Gastrocnemius medialis (tissue), 4 donors: Measurements from ENCODE around the gene NUP62. TPM values are rescaled to one million over a fixed set of nuclear protein-coding genes. Genes with fewer than 3 reads are reported as not detected.

Experiments
- ATAC-seq, 2 donors: fragments of 150-250 bp; one replicate each; pipeline ENCODE4 v1.9.1; 2016
- DNase-seq, 2 donors: peaks; one replicate each; pipeline ENCODE4 v3.0.0-alpha.2; 2019
- H3K27ac ChIP-seq, 4 donors: fragments of 200-600 bp; sonication (generic); 1 replicate in 1 of 4; 2 replicates in 3 of 4; pipeline ENCODE4 v1.5.1; 2016 to 2018; ENCODE audit warnings: mild to moderate bottlenecking in 2 of 4, moderate library complexity in 1 of 4
- H3K27me3 ChIP-seq, 3 donors: fragments of 200-600 bp; sonication (generic) in 2 of 3; 1 replicate in 1 of 3; 2 replicates in 2 of 3; pipeline versions ENCODE4 v1.5.1 to v1.6.0; 2016 to 2019; ENCODE audit warnings: mild to moderate bottlenecking in 1 of 3, moderate library complexity in 1 of 3
- H3K36me3 ChIP-seq, 2 donors: fragments of 200-600 bp; sonication (generic) in 1 of 2; one replicate each; pipeline ENCODE4 v1.5.1; 2017 to 2018
- H3K4me1 ChIP-seq, 2 donors: fragments of 200-600 bp; sonication (generic) in 1 of 2; one replicate each; pipeline ENCODE4 v1.5.1; 2016 to 2017; ENCODE audit warnings: mild to moderate bottlenecking in 2 of 2
- H3K4me3 ChIP-seq, 4 donors: fragments of 200-600 bp; sonication (generic) in 3 of 4; 1 replicate in 1 of 4; 2 replicates in 3 of 4; pipeline ENCODE4 v1.5.1; 2016 to 2019; ENCODE audit warnings: mild to moderate bottlenecking in 2 of 4
- H3K9me3 ChIP-seq, 3 donors: fragments of 200-600 bp; sonication (generic) in 2 of 3; 1 replicate in 1 of 3; 2 replicates in 2 of 3; pipeline ENCODE4 v1.5.1; 2016 to 2019
- CTCF ChIP-seq, 5 experiments: fragments of 450-650 bp in 3 of 5; fragments of 200-600 bp in 2 of 5; sonication (generic) in 2 of 5; IDR thresholded peaks in 4 of 5; conservative IDR thresholded peaks in 1 of 5; 1 replicate in 4 of 5; 2 replicates in 1 of 5; pipeline ENCODE4 v1.5.1; 2016 to 2019; ENCODE audit warnings: antibody characterized with exemption in 5 of 5, mild to moderate bottlenecking in 3 of 5, moderate library complexity in 3 of 5
- POLR2A ChIP-seq, 2 donors: fragments of 450-650 bp; IDR thresholded peaks; one replicate each; pipeline ENCODE4 v1.6.1; 2017; ENCODE audit warnings: antibody characterized with exemption in 2 of 2, mild to moderate bottlenecking in 2 of 2, moderate library complexity in 2 of 2
- in situ Hi-C, 4 donors: fragments of 200-750 bp; cut with MboI; loops; one replicate each; pipeline versions ENCODE4 v1.15.0 to v1.8.0; 2017; ENCODE audit warnings: low sequenced_read_pairs in 4 of 4
- intact Hi-C: fragments of 100-400 bp; cut with DNase I; formaldehyde crosslinking; loops from one replicate; pipeline ENCODE4 v1.15.1; 2023; ENCODE audit warnings: low total_unique reads
- total RNA-seq, 4 donors: library from RNA; depleted of rRNA; stranded (reverse); fragments of >200 nt; gene quantifications; one replicate each; pipeline versions ENCODE4 v1.1.0 to v1.2.3, GENCODE V29; 2016

Gene NUP62
- total RNA-seq, 4 donors from 2014 or later = 32.8 to 38.0 (median 36.3) TPM

GRCh38 chr19:49956115-49956495 is 26.8 kb upstream of the NUP62 start:
- DNase-seq = no peak
- no peak for ATAC-seq
- Histone ChIP-seq H3K4me1 (no peaks in the 10 kb centered on the region), H3K27ac (no peak overlapping the region), H3K4me3 (no peak overlapping the region), H3K27me3 (peaks cover 0 to 7% (median 0%) of the 10 kb centered on the region in 3 donors), H3K36me3 (no peaks in the 10 kb centered on the region), H3K9me3 (no peaks in the 10 kb centered on the region)
- TF ChIP-seq CTCF (IDR thresholded peaks at IDR 0.05 in 4 of 5, conservative IDR thresholded peaks at IDR 0.05 in 1 of 5) (no peak), POLR2A (IDR thresholded peaks at IDR 0.05) (no peak)
- intact Hi-C loops (no loop called here), in situ Hi-C loops (no loop called here)

GRCh38 chr19:49954933-49955332 is 25.6 kb upstream of the NUP62 start:
- no peak overlapping the region for H3K4me3 ChIP-seq
- no peaks in the 10 kb centered on the region for H3K9me3 ChIP-seq
- no peak overlapping the region for H3K27ac ChIP-seq
- TF ChIP-seq POLR2A (IDR thresholded peaks at IDR 0.05) = no peak
- TF ChIP-seq CTCF (IDR thresholded peaks at IDR 0.05 in 4 of 5, conservative IDR thresholded peaks at IDR 0.05 in 1 of 5) = no peak
- H3K36me3 ChIP-seq = no peaks in the 10 kb centered on the region
- DNase-seq = no peak
- intact Hi-C loops = no loop called here
- H3K4me1 ChIP-seq = no peaks in the 10 kb centered on the region
- ATAC-seq = no peak
- in situ Hi-C loops = no loop called here
- H3K27me3 ChIP-seq = peaks cover 0 to 7% (median 0%) of the 10 kb centered on the region in 3 donors

- intact Hi-C loops (no loop called here), in situ Hi-C loops (no loop called here)
- Histone ChIP-seq H3K27ac (no peak overlapping the region), H3K27me3 (peaks cover 0 to 7% (median 0%) of the 10 kb centered on the region in 3 donors), H3K9me3 (no peaks in the 10 kb centered on the region), H3K4me1 (no peaks in the 10 kb centered on the region), H3K36me3 (no peaks in the 10 kb centered on the region), H3K4me3 (no peak overlapping the region)
- ATAC-seq (no peak), DNase-seq (no peak)
- TF ChIP-seq CTCF (IDR thresholded peaks at IDR 0.05 in 4 of 5, conservative IDR thresholded peaks at IDR 0.05 in 1 of 5) (no peak), POLR2A (IDR thresholded peaks at IDR 0.05) (no peak)
Measured at GRCh38 chr19:49954092-49954829, 25.0 kb upstream of the NUP62 start.

- H3K27me3 ChIP-seq = peaks cover 0 to 7% (median 0%) of the 10 kb centered on the region in 3 donors
- H3K9me3 ChIP-seq = no peaks in the 10 kb centered on the region
- no peak for ATAC-seq
- DNase-seq = no peak
- in situ Hi-C loops (no loop called here), intact Hi-C loops (no loop called here)
- TF ChIP-seq CTCF (IDR thresholded peaks at IDR 0.05 in 4 of 5, conservative IDR thresholded peaks at IDR 0.05 in 1 of 5) (no peak), POLR2A (IDR thresholded peaks at IDR 0.05) (no peak)
- no peak overlapping the region for H3K4me3 ChIP-seq
- H3K36me3 ChIP-seq = no peaks in the 10 kb centered on the region
- no peak overlapping the region for H3K27ac ChIP-seq
- H3K4me1 ChIP-seq = no peaks in the 10 kb centered on the region
Measured at GRCh38 chr19:49953416-49953815, 24.1 kb upstream of the NUP62 start.
